GM18861 (cell line): ENCODE data around the gene CPHXL2.

Source experiments
- ATAC-seq: cut with Tn5 transposase; IDR thresholded peaks from one replicate; pipeline ENCODE4 v1.9.1; 2021; ENCODE audit not compliant: unreplicated experiment

The CPHXL2 gene

GRCh38 chr16:75676909-75677308 lies at the start of gene CPHXL2:
CPHXL2 (minus strand) TSS chr16:75677009; CDS start chr16:75676999, 10 bp downstream.
- ATAC-seq: no peak

GRCh38 chr16:75726390-75726789 lies 49.6 kb upstream of the CPHXL2 start, which contains the start of gene CPHXL:
CPHXL (minus strand) TSS chr16:75726490; CDS start chr16:75726442, 48 bp downstream.
- ATAC-seq: no peak

GRCh38 chr16:75718452-75718851 lies 41.6 kb upstream of the CPHXL2 start:
- no peak for ATAC-seq

- no peak for ATAC-seq
These were observed 37.9 kb upstream of the CPHXL2 start for GRCh38 chr16:75714661-75715060.

- ATAC-seq: no peak
These were observed 33.5 kb upstream of the CPHXL2 start for GRCh38 chr16:75710344-75710743.

GRCh38 chr16:75703306-75703705 lies 26.5 kb upstream of the CPHXL2 start:
- no peak for ATAC-seq

GRCh38 chr16:75702242-75702641 lies 25.4 kb upstream of the CPHXL2 start:
- ATAC-seq: no peak

GRCh38 chr16:75701361-75701760 lies 24.6 kb upstream of the CPHXL2 start, which contains the start of gene DUXB:
DUXB (minus strand) TSS chr16:75701461; CDS start chr16:75701418, 43 bp downstream.
- no peak for ATAC-seq

GRCh38 chr16:75697571-75697970 lies 20.8 kb upstream of the CPHXL2 start:
- ATAC-seq: no peak

GRCh38 chr16:75695708-75696107 lies 18.9 kb upstream of the CPHXL2 start:
- no peak for ATAC-seq

GRCh38 chr16:75687361-75687760 lies 10.6 kb upstream of the CPHXL2 start:
- ATAC-seq: no peak

- no peak for ATAC-seq
These were observed 5.5 kb upstream of the CPHXL2 start for GRCh38 chr16:75682308-75682707.

GRCh38 chr16:75679366-75679765 lies 2.6 kb upstream of the CPHXL2 start:
- ATAC-seq: no peak

GRCh38 chr16:75667503-75667902 lies 9.3 kb downstream of the CPHXL2 start:
- no peak for ATAC-seq

- ATAC-seq: no peak
These were observed 16.0 kb downstream of the CPHXL2 start for GRCh38 chr16:75660726-75661302.

- ATAC-seq: no peak
These were observed 16.5 kb downstream of the CPHXL2 start for GRCh38 chr16:75660321-75660720.

- no peak for ATAC-seq
These were observed 18.6 kb downstream of the CPHXL2 start for GRCh38 chr16:75658175-75658574.

- no peak for ATAC-seq
These were observed 22.9 kb downstream of the CPHXL2 start for GRCh38 chr16:75653922-75654321.

GRCh38 chr16:75648265-75649076 lies 28.3 kb downstream of the CPHXL2 start:
- peak; percentile 21 for ATAC-seq

GRCh38 chr16:75647492-75648264 lies 29.1 kb downstream of the CPHXL2 start, which contains the start of the genes KARS1 and TERF2IP:
KARS1 (minus strand) TSS chr16:75647665; CDS start chr16:75647639, 26 bp downstream.
TERF2IP (plus strand) TSS chr16:75647773; CDS start chr16:75647883, 110 bp downstream.
- peak; percentile 79 for ATAC-seq

- ATAC-seq: peak; percentile 20
These were observed 29.7 kb downstream of the CPHXL2 start for GRCh38 chr16:75647112-75647491.
